AG09319 (cell line): ENCODE data around the gene ITIH2.
"Not testable (repeated sequence)": the region's sequence is repeated elsewhere in the genome, so short reads cannot be mapped to it uniquely, and the experiment has no call there.

Experiments
- DNase-seq: peaks from one replicate; pipeline ENCODE4 v3.0.0-alpha.2; 2010; ENCODE audit warnings: low read depth; ENCODE audit errors: extremely low read depth
- TF ChIP-seq, protein P1 (sequence below): IDR thresholded peaks from 2 replicates; pipeline ENCODE4 v1.5.1; 2011; ENCODE audit warnings: low read depth, mild to moderate bottlenecking, inconsistent platforms, low read length, moderate library complexity

ITIH2 gene

DNA sequence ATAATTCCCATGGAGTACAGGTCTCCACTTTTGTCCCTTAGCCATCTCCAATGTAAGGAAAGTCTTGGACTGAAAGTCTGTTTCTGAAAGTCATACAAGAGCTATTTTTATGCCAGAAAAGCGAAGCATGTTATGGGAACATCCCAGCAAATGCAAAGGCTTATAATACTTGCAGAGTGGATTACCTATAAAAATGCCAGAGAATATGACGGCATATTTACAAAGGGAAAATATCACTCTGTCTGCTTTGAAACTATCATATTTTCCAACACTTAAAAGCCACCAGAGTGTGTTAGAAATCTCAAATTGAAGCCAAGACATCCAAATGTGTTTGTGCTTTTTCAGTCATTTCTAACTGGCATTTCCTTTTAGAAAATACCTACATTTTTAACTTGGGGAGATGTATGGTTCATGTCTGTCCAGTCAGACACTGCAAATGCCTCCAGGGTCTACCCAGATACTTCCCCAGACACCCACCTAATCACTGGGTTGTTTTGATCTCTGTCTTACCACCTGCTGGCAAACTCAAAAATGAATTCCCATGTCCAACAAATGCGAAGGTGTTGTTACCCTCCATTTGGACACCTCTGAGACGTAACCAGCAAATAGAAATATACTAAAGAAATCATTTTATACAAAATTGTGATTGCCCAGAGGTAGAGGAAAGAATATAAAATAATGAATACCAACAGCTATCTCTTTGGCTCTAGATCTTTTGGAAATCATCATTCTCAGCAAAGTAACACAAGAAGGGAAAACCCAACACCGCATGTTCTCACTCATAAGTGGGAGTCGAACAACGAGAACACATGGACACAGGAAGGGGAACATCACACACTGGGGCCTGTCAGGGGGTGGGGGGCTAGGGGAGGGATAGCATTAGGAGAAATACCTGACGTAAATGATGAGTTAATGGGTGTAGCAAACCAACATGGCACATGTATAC lies 1.2 kb downstream of the ITIH2 start:
- no peak for DNase-seq
- TF ChIP-seq, protein P1, sequence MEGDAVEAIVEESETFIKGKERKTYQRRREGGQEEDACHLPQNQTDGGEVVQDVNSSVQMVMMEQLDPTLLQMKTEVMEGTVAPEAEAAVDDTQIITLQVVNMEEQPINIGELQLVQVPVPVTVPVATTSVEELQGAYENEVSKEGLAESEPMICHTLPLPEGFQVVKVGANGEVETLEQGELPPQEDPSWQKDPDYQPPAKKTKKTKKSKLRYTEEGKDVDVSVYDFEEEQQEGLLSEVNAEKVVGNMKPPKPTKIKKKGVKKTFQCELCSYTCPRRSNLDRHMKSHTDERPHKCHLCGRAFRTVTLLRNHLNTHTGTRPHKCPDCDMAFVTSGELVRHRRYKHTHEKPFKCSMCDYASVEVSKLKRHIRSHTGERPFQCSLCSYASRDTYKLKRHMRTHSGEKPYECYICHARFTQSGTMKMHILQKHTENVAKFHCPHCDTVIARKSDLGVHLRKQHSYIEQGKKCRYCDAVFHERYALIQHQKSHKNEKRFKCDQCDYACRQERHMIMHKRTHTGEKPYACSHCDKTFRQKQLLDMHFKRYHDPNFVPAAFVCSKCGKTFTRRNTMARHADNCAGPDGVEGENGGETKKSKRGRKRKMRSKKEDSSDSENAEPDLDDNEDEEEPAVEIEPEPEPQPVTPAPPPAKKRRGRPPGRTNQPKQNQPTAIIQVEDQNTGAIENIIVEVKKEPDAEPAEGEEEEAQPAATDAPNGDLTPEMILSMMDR = no peak

DNA sequence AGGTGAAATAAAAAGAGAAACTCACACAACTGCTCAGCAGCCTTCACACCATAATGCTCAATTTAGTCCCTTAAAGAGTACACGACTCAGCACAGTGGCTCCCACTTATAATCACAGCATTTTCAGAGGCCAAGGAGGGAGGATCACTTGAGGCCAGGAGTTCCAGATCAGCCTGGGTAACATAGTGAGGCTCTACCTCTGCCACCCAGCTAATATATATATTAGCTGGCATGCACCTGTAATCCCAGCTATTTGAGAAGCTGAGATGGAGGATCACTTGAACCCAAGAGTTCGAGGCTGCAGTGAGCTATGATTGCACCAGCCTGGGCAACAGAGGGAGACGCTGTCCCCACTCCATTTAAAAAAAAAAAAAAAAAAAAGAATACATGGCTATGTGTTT lies 2.2 kb downstream of the ITIH2 start:
- DNase-seq = no peak
- TF ChIP-seq, protein P1 = no peak

DNA sequence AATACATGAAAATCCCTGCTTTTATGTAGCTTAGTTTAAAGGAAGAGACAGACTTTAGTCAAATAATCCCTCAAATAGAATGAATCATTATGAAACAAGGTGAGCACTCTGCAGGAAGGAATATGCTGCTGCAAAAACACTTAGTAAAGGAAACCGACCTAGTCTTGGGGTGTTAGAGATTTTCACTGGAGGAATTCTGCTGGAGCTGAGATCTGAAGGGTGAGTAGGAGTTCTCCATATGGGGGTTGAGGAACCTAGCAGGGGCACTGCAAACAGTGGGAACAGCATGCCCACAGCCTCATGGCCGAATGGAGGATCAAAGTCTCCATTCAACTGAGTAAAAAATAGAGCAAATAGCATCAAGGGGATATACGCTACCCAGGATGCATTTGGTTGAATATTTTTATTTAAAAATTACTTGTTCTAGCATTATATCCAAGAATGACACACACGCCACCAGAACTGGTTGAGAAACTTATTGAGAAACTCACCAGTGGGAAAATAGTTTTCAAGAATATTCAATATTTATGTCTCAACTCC lies 3.5 kb downstream of the ITIH2 start:
- DNase-seq = no peak
- TF ChIP-seq, protein P1 = no peak

DNA sequence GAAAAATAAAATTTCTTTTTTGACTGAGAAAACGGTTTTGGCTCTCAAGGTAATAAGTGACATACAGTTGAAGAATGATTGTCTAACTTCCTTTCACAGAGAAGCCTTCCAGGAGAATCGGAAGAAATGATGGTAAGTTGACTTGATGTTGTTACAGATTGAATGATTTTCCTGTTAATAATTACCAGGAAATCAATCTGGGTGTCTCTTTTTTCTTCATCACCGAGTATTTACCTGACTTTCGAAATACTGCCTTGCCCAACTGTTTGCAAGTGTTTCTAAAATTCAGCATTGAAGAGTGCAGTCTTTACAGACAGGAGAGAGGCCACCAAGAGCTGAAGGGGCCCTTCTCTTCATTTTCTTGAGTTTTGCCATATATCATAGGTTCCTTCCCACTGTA lies 4.0 kb downstream of the ITIH2 start:
- TF ChIP-seq, protein P1 = no peak
- DNase-seq = no peak

DNA sequence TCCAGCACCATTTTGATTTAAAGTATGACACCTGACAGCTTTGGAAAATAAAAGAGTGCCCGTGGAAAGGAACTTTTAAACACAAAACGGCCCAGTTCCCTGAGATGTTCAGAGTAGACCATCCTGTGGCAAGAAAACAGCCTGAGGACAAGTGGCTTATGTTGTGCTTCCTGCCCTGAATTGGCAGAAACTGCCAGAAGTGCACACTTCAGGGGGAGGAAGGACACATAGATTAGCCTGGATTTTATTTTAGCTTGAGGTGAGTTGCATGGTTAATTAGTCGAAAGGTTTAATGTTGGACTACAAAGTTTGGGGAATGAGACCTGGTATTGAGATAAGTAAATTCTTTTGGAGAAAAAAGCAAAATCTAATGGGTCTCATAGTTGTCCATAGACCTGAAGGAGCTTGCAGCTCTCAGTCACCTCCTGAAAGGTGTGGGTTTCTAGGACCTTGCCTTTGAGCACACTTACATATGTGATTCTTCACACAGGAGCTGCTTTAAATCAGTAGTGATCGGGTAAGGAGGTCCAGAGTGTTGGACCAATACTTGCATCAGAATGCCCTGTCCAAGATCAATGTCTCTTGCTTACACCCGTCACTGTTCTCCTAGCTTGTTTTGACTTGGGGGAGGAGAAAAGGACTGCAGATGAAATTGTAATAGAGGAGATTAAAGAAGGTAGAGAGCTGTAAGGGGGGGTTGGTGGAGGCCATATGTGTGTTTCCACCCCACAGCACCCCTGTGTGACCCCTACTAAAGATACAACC lies 4.9 kb downstream of the ITIH2 start:
- TF ChIP-seq, protein P1 = no peak
- DNase-seq = no peak

DNA sequence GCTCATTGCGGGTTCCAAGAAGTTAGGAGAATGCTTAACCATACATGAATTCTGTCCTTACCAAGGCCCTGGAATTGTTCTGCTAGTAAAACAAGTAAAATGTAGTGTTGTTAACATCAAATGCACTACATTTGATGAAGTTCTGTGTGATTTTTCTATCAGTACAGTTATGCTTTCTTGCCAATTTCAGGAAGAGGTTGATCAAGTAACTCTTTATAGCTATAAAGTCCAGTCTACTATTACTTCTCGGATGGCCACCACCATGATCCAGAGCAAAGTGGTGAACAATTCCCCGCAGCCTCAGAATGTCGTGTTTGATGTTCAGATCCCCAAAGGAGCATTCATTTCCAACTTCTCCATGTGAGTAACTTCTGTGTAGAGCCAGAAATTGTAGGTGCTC lies 5.7 kb downstream of the ITIH2 start:
- DNase-seq = no peak
- TF ChIP-seq, protein P1 = no peak

DNA sequence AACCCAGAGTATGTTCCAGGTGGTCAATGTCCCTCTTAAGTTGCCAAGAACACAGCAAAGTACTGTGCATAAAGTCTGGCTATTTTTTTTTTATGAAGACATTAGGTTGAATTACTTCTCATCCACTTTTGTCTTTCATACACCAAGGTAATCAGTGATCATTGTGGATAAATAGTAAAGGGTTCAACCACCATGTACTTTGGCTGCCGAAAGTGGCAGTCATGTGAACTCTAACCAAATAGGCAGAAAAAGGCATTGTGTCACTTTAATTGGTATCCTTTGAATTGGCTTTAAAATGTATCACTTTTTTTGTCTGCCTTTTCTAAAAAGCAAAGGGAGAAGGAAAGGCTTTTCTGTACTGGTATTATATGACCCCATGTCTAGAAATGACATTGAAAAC lies 7.3 kb downstream of the ITIH2 start:
- TF ChIP-seq, protein P1 = no peak
- DNase-seq = no peak

DNA sequence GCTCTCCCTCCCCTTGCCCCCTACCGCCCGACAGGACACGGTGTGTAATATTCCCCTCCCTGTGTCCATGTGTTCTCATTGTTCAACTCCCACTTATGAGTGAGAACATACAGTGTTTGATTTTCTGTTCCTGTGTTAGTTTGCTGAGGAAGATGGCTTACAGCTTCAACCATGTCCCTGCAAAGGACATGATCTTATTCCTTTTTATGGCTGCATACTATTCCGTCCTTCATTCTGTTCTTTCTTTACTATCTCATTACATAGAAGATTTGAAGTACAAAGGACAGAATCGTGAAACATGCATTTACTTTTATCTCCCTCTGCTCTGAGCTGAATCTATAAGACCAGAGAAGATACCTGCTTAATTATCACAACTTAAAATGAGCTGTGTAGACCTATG lies 8.0 kb downstream of the ITIH2 start:
- DNase-seq = not testable (repeated sequence)
